H1 (cell line): ENCODE data around the gene KANTR. TPM values are rescaled to one million over a fixed set of nuclear protein-coding genes. Genes with fewer than 3 reads are reported as not detected.

ENCODE experiments used
- CHD1 ChIP-seq: IDR thresholded peaks from 2 replicates; pipeline ENCODE4 v1.6.1; 2012; ENCODE audit warnings: low read depth, low read length, improper control_type of control experiment
- EGR1 ChIP-seq: IDR thresholded peaks from 2 replicates; pipeline ENCODE4 v1.6.1; 2011; ENCODE audit warnings: low read depth, low read length, borderline replicate concordance
- HDAC2 ChIP-seq, 2 experiments: fragments of 300-600 bp in 1 of 2; sonication (generic) in 1 of 2; IDR thresholded peaks; 2 replicates each; pipeline ENCODE4 v1.6.1; 2011 to 2012; ENCODE audit warnings: low read depth in 2 of 2, low read length in 2 of 2, mild to moderate bottlenecking in 2 of 2, moderate library complexity in 2 of 2, borderline replicate concordance in 1 of 2, inconsistent platforms in 1 of 2
- HDAC6 ChIP-seq: IDR thresholded peaks from one replicate; pipeline ENCODE4 v1.7.1; 2012; ENCODE audit warnings: low read depth, mild to moderate bottlenecking, inconsistent platforms, low read length, moderate library complexity
- KDM1A ChIP-seq: fragments of 200-600, 300-600 bp; sonication (generic); IDR thresholded peaks from 2 replicates; pipeline ENCODE4 v1.7.1; 2016; ENCODE audit warnings: mild to moderate bottlenecking, low read length, borderline replicate concordance
- RAD21 ChIP-seq, 2 experiments: IDR thresholded peaks in 1 of 2; conservative IDR thresholded peaks in 1 of 2; 2 replicates each; pipeline ENCODE4 v1.6.1; 2011; ENCODE audit warnings: low read depth in 2 of 2, low read length in 2 of 2, improper control_type of control experiment in 1 of 2, inconsistent platforms in 1 of 2, mild to moderate bottlenecking in 1 of 2, moderate library complexity in 1 of 2
- RBBP5 ChIP-seq: IDR thresholded peaks from 2 replicates; pipeline ENCODE4 v1.7.1; 2012; ENCODE audit warnings: low read depth, mild to moderate bottlenecking, inconsistent platforms, low read length, moderate library complexity, borderline replicate concordance
- SP1 ChIP-seq: IDR thresholded peaks from 2 replicates; pipeline ENCODE4 v1.6.1; 2011; ENCODE audit warnings: low read depth, low read length
- polyA plus RNA-seq, 7 experiments: library from polyadenylated mRNA; depleted of rRNA in 3 of 7; stranded (reverse) in 5 of 7; unstranded in 2 of 7; fragments of >200 nt in 5 of 7; fragments of 200-250 nt in 2 of 7; gene quantifications; 1 replicate in 5 of 7; 2 replicates in 1 of 7; 4 replicates in 1 of 7; pipeline versions ENCODE4 v1.2.1 to v1.2.3, GENCODE V29; 2011 to 2013; ENCODE audit warnings: missing spikeins in 2 of 7, mixed read lengths in 2 of 7
- total RNA-seq: library from RNA; stranded (reverse); fragmentation: NEBNext Ultra II Directional; extraction: Animal tissue kit (Norgen Biotek cat#: 25700); gene quantifications from 2 replicates; pipeline ENCODE4 v1.2.1, GENCODE V29; 2021
- TF ChIP-seq, protein P1 (sequence below): fragments of 300-600 bp; sonication (generic); IDR thresholded peaks from 2 replicates; pipeline ENCODE4 v1.7.1; 2012; ENCODE audit warnings: low read length, moderate library complexity, mild to moderate bottlenecking, inconsistent platforms; ENCODE audit not compliant: insufficient replicate concordance

The KANTR gene
- total and polyA plus RNA-seq, 2 of the 8 experiments (the other 6 are each of a cell fraction or from before 2014, with no cell fraction given) = 7.7 to 9.5 TPM

DNA sequence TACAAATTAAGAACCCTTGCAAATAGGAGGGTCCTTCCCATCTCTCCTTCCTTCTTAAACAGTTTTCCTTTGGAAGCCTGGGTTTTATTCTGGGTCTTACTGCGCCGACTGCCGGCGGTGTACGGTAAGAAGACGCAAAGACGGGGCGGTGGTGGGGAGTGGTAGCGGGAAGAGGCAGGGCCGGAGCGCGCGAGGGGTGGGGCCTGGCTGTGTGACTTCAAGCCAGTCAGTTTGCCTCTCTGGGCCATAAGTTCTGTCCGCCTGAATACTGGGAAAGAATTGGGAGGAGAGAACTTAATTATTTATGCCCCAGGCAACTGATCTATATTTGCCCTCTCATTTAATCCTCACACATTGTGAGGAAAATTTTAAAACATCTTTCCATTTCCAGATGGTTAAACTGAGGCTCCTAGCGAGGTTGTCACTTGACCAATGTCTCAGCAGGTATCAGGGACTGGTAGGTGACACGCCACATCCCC, 726 bp upstream of the KANTR start (continued):
- TF ChIP-seq, protein P1, sequence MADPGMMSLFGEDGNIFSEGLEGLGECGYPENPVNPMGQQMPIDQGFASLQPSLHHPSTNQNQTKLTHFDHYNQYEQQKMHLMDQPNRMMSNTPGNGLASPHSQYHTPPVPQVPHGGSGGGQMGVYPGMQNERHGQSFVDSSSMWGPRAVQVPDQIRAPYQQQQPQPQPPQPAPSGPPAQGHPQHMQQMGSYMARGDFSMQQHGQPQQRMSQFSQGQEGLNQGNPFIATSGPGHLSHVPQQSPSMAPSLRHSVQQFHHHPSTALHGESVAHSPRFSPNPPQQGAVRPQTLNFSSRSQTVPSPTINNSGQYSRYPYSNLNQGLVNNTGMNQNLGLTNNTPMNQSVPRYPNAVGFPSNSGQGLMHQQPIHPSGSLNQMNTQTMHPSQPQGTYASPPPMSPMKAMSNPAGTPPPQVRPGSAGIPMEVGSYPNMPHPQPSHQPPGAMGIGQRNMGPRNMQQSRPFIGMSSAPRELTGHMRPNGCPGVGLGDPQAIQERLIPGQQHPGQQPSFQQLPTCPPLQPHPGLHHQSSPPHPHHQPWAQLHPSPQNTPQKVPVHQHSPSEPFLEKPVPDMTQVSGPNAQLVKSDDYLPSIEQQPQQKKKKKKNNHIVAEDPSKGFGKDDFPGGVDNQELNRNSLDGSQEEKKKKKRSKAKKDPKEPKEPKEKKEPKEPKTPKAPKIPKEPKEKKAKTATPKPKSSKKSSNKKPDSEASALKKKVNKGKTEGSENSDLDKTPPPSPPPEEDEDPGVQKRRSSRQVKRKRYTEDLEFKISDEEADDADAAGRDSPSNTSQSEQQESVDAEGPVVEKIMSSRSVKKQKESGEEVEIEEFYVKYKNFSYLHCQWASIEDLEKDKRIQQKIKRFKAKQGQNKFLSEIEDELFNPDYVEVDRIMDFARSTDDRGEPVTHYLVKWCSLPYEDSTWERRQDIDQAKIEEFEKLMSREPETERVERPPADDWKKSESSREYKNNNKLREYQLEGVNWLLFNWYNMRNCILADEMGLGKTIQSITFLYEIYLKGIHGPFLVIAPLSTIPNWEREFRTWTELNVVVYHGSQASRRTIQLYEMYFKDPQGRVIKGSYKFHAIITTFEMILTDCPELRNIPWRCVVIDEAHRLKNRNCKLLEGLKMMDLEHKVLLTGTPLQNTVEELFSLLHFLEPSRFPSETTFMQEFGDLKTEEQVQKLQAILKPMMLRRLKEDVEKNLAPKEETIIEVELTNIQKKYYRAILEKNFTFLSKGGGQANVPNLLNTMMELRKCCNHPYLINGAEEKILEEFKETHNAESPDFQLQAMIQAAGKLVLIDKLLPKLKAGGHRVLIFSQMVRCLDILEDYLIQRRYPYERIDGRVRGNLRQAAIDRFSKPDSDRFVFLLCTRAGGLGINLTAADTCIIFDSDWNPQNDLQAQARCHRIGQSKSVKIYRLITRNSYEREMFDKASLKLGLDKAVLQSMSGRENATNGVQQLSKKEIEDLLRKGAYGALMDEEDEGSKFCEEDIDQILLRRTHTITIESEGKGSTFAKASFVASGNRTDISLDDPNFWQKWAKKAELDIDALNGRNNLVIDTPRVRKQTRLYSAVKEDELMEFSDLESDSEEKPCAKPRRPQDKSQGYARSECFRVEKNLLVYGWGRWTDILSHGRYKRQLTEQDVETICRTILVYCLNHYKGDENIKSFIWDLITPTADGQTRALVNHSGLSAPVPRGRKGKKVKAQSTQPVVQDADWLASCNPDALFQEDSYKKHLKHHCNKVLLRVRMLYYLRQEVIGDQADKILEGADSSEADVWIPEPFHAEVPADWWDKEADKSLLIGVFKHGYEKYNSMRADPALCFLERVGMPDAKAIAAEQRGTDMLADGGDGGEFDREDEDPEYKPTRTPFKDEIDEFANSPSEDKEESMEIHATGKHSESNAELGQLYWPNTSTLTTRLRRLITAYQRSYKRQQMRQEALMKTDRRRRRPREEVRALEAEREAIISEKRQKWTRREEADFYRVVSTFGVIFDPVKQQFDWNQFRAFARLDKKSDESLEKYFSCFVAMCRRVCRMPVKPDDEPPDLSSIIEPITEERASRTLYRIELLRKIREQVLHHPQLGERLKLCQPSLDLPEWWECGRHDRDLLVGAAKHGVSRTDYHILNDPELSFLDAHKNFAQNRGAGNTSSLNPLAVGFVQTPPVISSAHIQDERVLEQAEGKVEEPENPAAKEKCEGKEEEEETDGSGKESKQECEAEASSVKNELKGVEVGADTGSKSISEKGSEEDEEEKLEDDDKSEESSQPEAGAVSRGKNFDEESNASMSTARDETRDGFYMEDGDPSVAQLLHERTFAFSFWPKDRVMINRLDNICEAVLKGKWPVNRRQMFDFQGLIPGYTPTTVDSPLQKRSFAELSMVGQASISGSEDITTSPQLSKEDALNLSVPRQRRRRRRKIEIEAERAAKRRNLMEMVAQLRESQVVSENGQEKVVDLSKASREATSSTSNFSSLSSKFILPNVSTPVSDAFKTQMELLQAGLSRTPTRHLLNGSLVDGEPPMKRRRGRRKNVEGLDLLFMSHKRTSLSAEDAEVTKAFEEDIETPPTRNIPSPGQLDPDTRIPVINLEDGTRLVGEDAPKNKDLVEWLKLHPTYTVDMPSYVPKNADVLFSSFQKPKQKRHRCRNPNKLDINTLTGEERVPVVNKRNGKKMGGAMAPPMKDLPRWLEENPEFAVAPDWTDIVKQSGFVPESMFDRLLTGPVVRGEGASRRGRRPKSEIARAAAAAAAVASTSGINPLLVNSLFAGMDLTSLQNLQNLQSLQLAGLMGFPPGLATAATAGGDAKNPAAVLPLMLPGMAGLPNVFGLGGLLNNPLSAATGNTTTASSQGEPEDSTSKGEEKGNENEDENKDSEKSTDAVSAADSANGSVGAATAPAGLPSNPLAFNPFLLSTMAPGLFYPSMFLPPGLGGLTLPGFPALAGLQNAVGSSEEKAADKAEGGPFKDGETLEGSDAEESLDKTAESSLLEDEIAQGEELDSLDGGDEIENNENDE = no peak
- TF ChIP-seq CHD1 (no peak), HDAC6 (no peak), SP1 (no peak), RBBP5 (no peak), EGR1 (no peak), HDAC2 (IDR thresholded peaks at IDR 0.05; ENCODE audit: borderline replicate concordance in 1 of 2, low read depth in 2 of 2, low read length in 2 of 2) (no peak), KDM1A (peak; percentile 54; the same call in 1 of the 2 replicates), RAD21 (IDR thresholded peaks at IDR 0.05 in 1 of 2, conservative IDR thresholded peaks at IDR 0.05 in 1 of 2; ENCODE audit: low read depth in 2 of 2, low read length in 2 of 2) (peak; percentile 62 to 75; a peak in 3 of 4 replicates)
